ENCODE measurements around the gene VWA3B.

Gene VWA3B

GRCh38 chr2:98347298-98348065, 260.5 kb downstream of the VWA3B start:
- no peak for DNase-seq

- no peak for DNase-seq
These were observed 261.1 kb downstream of the VWA3B start for GRCh38 chr2:98348066-98348561.

- no peak for DNase-seq
These were observed 263.4 kb downstream of the VWA3B start for GRCh38 chr2:98350411-98350810.

GRCh38 chr2:98355881-98356280, 268.9 kb downstream of the VWA3B start:
- no peak for DNase-seq

DNA sequence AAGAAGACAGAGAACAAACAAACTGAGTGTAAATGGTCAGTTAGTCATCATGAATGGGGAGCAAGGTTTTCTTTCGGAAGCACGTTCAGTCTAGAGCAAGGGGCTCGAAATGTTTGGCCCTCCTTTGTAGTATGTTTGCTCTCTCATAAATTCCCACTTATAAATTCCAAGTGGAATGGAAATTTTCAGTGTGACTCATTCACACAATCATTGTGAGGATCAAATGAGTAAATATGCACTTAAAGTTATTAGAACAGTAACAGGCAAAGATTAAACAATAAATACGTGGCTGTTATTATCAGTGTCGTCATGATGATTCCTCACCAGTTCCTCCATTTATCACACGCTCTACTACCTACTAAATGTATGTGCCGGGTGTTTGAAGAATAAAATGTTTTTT, 269.8 kb downstream of the VWA3B start:
- no peak for DNase-seq

DNA sequence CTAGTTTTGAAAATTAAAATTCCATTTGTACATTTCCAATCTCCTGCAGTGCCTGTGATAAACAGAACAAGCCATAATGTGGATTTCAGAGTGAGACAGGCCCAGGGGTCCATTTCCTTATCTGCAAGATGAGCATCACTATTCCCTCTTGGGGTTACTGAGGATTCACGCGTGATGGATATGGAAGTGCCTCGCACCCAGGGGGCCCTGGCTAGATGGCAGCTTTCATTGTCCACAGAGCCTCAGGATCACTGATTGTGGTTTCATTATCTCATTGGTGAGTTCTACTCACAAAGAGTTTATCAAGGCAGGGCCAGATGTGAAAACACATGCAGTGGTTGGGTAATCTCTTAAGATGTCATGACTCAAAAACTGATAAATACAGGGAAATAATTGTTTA, 270.9 kb downstream of the VWA3B start:
- DNase-seq = no peak

DNA sequence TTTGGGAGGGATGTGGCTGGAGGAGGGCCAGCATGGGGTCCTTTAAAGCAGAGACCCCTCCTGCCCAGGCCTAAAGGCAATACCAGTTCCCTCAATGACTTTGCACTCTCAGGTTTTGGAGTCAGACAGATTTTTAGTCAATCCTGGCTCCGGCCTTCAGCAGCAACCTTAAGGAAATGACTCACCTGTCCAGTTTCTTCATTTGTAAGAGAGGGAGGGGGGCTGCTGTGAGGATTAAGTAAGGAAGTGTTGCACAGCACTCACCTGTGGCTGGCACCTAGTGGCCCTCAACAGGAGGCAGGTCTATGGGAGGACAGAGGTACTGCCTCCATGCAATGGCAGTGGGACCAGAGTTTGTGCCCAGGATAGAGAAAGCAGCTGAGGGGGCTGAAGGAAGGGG, 273.0 kb downstream of the VWA3B start:
- no peak for DNase-seq
